Pancreas (tissue), 10 donors: ENCODE results near the gene CEP57L1. TPM values are rescaled to one million over a fixed set of nuclear protein-coding genes. Genes with fewer than 3 reads are reported as not detected.

Experiments used
- ATAC-seq, 4 donors: fragments of 200-7000 bp; cut with Tn5 transposase; one replicate each; pipeline versions ENCODE4 v1.8.0 to v1.9.1; 2020; ENCODE audit warnings: mild to moderate bottlenecking in 4 of 4, moderate library complexity in 4 of 4
- DNase-seq, 6 donors: peaks; one replicate each; pipeline ENCODE4 v3.0.0-alpha.2; 2020
- FAIRE-seq: peaks from 2 replicates; lab custom pipeline; 2012; peaks lifted over from hg19 to GRCh38; lab: Jason Lieb, UNC
- H3K27ac ChIP-seq, 4 donors: fragments of 200-600 bp; sonication (generic); 1 replicate in 3 of 4; 2 replicates in 1 of 4; pipeline versions ENCODE4 v1.5.0 to v1.8.0; 2020
- H3K27me3 ChIP-seq, 4 donors: fragments of 200-600 bp; one replicate each; pipeline ENCODE4 v1.8.0; 2021
- H3K36me3 ChIP-seq, 3 donors: fragments of 200-600 bp; sonication (generic) in 1 of 3; one replicate each; pipeline versions ENCODE4 v1.5.0 to v1.8.0; 2020 to 2021
- H3K4me1 ChIP-seq, 3 donors: fragments of 200-600 bp; one replicate each; pipeline ENCODE4 v1.8.0; 2021
- H3K4me3 ChIP-seq, 4 donors: fragments of 200-600 bp; sonication (generic) in 2 of 4; one replicate each; pipeline versions ENCODE4 v1.5.0 to v1.8.0; 2020 to 2021
- H3K9me3 ChIP-seq, 4 donors: fragments of 200-600 bp; one replicate each; pipeline ENCODE4 v1.8.0; 2021
- WGBS, 2 donors: extraction: QIAGEN DNeasy Blood & Tissue Kit; methylation state at CpG; one replicate each; pipeline ENCODE4 v1.1.7; 2013; 5-methylcytosine and 5-hydroxymethylcytosine counted together
- intact Hi-C, 3 donors: fragments of 100-400 bp; cut with DNase I; formaldehyde crosslinking; loops; one replicate each; pipeline versions ENCODE4 v1.11.1 to v1.14.2; 2022
- polyA plus RNA-seq, 2 donors: library from polyadenylated mRNA; stranded (reverse); fragments of 200-250 nt; gene quantifications; one replicate each; pipeline ENCODE4 v1.2.3, GENCODE V29; 2013
- total RNA-seq, 6 donors: library from RNA; stranded (reverse); fragmentation: NEBNext Ultra II Directional in 4 of 6; extraction: Animal tissue kit (Norgen Biotek cat#: 25700) in 4 of 6; gene quantifications; one replicate each; pipeline versions ENCODE4 v1.2.1 to v1.2.4, GENCODE V29; 2021 to 2023
- TF ChIP-seq, protein P1 (sequence below), 4 donors: fragments of 200-600 bp; sonication (generic) in 3 of 4; IDR thresholded peaks; one replicate each; pipeline versions ENCODE4 v1.5.0 to v1.8.0; 2021; ENCODE audit warnings: antibody characterized with exemption in 4 of 4
- donor health status: healthy with polysubstance abuse.
- donor health status: DM: no; HTN: no; CAD: no; lungs with moderate emphysema.
- donor health status: DM: no; HTN: no; CAD: no.
- donor health status: control.
- donor health status: control.
- donor health status: Bipolar disorder and iron deficiency.
- donor health status: DM: yes; HTN: yes; CAD: no.
- donor health status: DM: no; HTN: no; CAD: no.
- donor health status: DM: no; HTN: no; CAD: no.
- donor health status: DM: yes; HTN: yes; CAD: no.

Gene CEP57L1
- total and polyA plus RNA-seq, 8 donors, result 3.7 to 7.0 (median 4.4) TPM

DNA sequence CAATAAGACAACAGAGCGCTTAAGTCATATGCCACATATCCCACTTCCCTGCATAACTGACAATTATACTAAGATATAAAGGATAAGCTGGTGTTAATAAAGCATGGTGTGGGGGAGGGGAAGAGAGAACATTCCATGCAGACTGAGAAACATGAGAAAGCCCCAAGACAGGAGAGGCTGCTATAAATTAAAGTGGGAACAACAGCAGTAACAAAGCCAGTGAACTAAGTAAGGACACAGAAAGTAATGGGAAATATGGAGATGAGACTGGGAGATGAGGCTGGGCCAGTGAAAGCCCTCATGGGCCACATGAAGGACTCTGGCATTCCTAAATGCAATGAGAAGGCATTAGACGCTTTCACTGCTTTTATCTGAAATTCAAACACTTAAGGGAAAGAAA, 42.0 kb upstream of the CEP57L1 start:
- peaks cover 4 to 12% (median 11%) of the 10 kb centered on the region in 3 donors for H3K4me1 ChIP-seq
- H3K9me3 ChIP-seq, result no peaks in the 10 kb centered on the region
- H3K36me3 ChIP-seq, result no peaks in the 10 kb centered on the region
- WGBS, 2 donors, result 91 to 95% methylated on average over 2 of the region's 2 CpGs
- DNase-seq (no peak), FAIRE-seq (no peak), ATAC-seq (no peak)
- intact Hi-C loops, result no loop called here
- TF ChIP-seq, protein P1, sequence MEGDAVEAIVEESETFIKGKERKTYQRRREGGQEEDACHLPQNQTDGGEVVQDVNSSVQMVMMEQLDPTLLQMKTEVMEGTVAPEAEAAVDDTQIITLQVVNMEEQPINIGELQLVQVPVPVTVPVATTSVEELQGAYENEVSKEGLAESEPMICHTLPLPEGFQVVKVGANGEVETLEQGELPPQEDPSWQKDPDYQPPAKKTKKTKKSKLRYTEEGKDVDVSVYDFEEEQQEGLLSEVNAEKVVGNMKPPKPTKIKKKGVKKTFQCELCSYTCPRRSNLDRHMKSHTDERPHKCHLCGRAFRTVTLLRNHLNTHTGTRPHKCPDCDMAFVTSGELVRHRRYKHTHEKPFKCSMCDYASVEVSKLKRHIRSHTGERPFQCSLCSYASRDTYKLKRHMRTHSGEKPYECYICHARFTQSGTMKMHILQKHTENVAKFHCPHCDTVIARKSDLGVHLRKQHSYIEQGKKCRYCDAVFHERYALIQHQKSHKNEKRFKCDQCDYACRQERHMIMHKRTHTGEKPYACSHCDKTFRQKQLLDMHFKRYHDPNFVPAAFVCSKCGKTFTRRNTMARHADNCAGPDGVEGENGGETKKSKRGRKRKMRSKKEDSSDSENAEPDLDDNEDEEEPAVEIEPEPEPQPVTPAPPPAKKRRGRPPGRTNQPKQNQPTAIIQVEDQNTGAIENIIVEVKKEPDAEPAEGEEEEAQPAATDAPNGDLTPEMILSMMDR (IDR thresholded peaks at IDR 0.05), result no peak
- no peak overlapping the region for H3K27ac ChIP-seq
- H3K27me3 ChIP-seq, result no peaks in the 10 kb centered on the region
- H3K4me3 ChIP-seq, result no peak overlapping the region

DNA sequence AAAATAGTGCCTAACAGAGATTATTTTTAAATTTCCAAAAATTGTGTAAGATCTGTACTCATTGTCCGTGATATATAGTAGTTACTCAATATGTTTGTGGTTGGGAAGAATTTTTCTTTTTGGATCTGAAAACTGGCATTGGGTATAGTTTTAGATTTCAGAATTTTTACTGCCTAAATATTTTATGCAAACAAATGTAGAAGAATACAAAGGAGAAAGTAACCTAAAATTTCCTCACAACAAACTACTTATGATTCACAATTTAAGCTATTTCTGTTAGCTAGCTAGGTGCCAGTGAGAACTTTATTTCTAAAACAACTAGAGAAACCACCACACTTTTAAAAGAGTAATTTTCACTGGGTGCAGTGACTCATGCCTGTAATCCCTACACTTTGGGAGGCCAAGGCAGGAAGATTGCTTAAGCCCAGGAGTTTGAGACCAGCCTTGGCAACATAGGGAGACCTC, 39.5 kb upstream of the CEP57L1 start:
- 94 to 95% methylated on average over 1 of the region's 1 CpG for WGBS, 2 donors
- DNase-seq (no peak), FAIRE-seq (no peak), ATAC-seq (no peak)
- intact Hi-C loops, result no loop called here
- TF ChIP-seq, protein P1 (IDR thresholded peaks at IDR 0.05), result no peak
- Histone ChIP-seq H3K27ac (no peak overlapping the region), H3K4me1 (peaks cover 22 to 36% (median 33%) of the 10 kb centered on the region in 3 donors), H3K27me3 (no peaks in the 10 kb centered on the region), H3K36me3 (no peaks in the 10 kb centered on the region), H3K4me3 (no peak overlapping the region), H3K9me3 (no peaks in the 10 kb centered on the region)

DNA sequence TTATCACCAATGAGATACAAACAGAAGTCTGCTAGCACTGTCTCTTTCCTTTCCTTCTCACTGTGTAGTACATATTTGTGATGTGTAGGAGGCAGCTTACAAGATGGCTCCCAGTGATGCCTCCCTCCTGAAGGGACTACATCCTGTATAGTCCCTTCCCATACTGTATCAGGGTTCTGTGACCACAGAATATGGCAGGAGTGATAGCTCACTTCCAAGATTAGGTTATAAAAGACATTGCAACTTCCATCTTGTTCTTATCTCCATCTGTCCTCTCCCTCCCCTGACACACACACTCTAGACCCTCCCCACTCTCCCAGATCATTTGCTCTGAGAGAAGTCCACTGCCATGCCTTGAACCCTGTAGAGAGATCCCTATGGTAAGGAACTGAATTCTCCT, 38.6 kb upstream of the CEP57L1 start:
- Histone ChIP-seq H3K4me3 (no peak overlapping the region), H3K4me1 (peaks cover 22 to 32% (median 30%) of the 10 kb centered on the region in 3 donors), H3K9me3 (no peaks in the 10 kb centered on the region), H3K27me3 (no peaks in the 10 kb centered on the region), H3K36me3 (no peaks in the 10 kb centered on the region), H3K27ac (no peak overlapping the region)
- FAIRE-seq (no peak), DNase-seq (no peak), ATAC-seq (no peak)
- TF ChIP-seq, protein P1 (IDR thresholded peaks at IDR 0.05), result no peak
- intact Hi-C loops, result no loop called here

DNA sequence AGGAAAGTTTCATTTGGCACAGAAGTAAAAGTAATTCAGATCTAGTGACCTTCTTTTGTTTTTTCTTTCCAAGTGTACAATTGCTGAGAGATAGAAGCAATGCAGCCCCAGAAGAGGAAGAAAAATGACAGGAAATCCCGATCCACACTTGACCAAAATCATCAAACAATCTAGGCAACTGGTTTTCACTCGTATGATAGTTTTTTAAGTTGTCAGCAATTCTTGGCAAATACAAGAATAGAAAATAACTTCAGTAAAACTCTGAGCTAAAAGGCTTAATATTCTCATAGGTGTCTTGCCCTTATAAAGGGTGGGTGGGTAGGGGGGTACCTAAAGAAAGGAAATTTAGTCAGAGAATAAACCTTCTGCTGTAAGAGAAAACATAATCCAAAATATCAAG, 36.7 kb upstream of the CEP57L1 start:
- ATAC-seq (no peak), DNase-seq (no peak), FAIRE-seq (no peak)
- intact Hi-C loops, result no loop called here
- H3K9me3 ChIP-seq, result no peaks in the 10 kb centered on the region
- WGBS, 2 donors, result 42 to 47% methylated on average over 2 of the region's 2 CpGs
- peak overlapping the region in 2 of 4 donors; percentile 68 to 76 for H3K27ac ChIP-seq
- H3K4me3 ChIP-seq, result no peak overlapping the region
- TF ChIP-seq, protein P1 (IDR thresholded peaks at IDR 0.05), result no peak
- no peaks in the 10 kb centered on the region for H3K36me3 ChIP-seq
- peaks cover 18 to 38% (median 22%) of the 10 kb centered on the region in 3 donors for H3K4me1 ChIP-seq
- H3K27me3 ChIP-seq, result no peaks in the 10 kb centered on the region

DNA sequence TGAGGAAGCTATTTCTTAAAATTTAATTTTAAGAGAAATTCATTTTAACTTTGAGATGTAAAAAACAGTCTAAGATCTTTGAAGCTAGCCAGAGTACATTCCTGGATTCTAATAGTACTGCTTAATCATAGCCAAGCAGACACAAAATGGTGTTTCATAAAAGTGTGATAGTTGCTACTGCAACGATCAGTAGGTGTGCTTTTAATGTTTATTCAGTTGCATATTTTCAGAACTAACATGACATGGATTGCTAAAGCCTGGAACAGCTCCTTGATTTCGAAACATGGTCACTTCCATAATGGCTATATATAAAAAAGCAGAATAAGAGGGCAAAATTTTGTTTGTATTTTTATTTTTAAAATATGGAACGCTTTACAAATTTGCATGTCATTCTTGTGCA, 36.2 kb upstream of the CEP57L1 start:
- Histone ChIP-seq H3K27ac (peak overlapping the region; percentile 4 to 76 (median 58)), H3K4me1 (peaks cover 18 to 38% (median 22%) of the 10 kb centered on the region in 3 donors), H3K27me3 (no peaks in the 10 kb centered on the region), H3K4me3 (no peak overlapping the region), H3K9me3 (no peaks in the 10 kb centered on the region), H3K36me3 (no peaks in the 10 kb centered on the region)
- intact Hi-C loops, result no loop called here
- DNase-seq (no peak), ATAC-seq (peak; percentile 84 to 92 (median 87)), FAIRE-seq (peak; percentile 26)
- TF ChIP-seq, protein P1 (IDR thresholded peaks at IDR 0.05), result no peak
- 7 to 10% methylated on average over 3 of the region's 3 CpGs for WGBS, 2 donors
